HG03175 (cell line): Measurements from ENCODE around the gene ATL1.

ENCODE experiments used
- ATAC-seq: cut with Tn5 transposase; IDR thresholded peaks from one replicate; pipeline ENCODE4 v1.9.1; 2021; ENCODE audit warnings: mild to moderate bottlenecking, moderate library complexity; ENCODE audit not compliant: unreplicated experiment

ATL1 gene

GRCh38 chr14:50559990-50560930 is at the start of gene ATL1:
ATL1 (plus strand) TSS chr14:50560145; CDS start chr14:50560266, 121 bp downstream.
- no peak for ATAC-seq

DNA sequence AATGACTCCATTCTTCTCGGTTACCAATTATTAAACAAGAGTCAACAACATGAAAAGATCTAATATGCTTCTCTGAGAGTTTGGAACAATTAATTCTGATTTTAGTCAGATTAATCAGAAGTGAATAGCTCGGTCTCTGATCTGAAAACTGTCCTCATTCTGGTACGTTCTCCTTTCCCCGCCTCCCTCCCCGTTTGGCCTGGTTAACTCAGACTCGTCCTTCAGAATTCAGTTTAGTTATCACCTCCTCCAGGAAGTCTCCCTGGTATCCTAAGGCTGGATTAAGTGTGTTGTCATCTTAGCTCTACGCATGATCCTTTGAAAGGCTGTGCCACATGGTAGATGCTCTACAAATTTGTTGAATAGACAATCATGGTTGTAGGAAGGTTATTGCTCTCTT is 49.8 kb upstream of the ATL1 start:
- ATAC-seq = no peak

DNA sequence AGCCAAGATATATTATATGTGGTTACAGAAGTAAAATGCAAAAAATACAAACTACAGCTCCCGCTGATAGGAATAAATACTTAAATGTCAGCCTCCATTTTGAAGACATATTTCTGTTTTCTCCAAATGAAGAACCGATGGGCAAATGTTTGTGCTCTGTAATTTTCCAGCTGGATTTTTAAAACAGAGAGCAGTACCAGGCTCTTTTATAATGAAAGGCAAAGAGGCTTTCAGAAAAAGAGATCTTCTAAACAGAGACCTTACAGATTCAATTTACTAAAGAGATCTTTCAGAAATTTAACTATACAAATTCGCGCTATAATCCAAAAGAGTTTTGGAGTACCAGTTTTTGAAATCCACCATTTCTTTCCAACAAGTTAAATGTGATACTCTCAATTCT is 47.5 kb upstream of the ATL1 start:
- ATAC-seq = no peak

GRCh38 chr14:50516091-50516490 is 43.9 kb upstream of the ATL1 start:
- no peak for ATAC-seq

GRCh38 chr14:50520947-50521815 is 38.8 kb upstream of the ATL1 start:
- ATAC-seq = peak; percentile 70

- ATAC-seq = peak; percentile 55
Observed at GRCh38 chr14:50521912-50522341, 38.0 kb upstream of the ATL1 start.

DNA sequence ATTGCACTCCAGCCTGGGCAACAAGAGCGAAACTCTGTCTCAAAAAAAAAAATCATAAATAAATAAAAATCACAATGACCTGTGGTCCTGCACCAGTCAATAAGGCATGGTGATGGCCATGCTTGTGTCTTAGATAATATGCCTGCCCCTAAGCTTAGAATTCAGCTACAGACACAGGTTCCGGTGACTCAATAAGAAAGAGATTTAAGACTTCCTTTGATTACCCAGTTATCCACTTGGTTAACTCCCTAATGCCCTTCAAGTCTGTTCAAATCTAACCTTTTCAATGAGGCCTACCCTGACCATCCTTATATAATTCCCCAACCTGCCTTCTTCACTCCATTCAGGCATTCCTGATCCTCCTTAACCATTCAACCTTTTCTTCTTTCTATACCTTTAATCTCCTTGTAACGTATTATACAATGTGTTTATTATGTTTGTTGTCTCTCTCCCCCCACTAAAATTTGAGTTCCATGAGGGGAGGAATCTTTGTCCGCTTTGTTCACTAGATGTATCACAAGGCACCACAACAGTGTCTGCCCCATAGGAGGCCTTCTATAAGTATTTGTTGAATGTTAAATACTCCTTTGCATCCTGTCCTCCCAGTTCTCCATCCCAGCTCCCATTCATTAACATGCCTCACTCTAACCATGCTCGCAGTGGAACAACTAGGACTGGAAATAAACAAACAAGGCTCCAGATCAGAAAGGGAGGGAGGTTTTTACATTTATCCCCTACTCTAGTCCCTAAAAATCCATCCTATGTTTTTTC is 36.5 kb upstream of the ATL1 start:
- ATAC-seq = no peak

DNA sequence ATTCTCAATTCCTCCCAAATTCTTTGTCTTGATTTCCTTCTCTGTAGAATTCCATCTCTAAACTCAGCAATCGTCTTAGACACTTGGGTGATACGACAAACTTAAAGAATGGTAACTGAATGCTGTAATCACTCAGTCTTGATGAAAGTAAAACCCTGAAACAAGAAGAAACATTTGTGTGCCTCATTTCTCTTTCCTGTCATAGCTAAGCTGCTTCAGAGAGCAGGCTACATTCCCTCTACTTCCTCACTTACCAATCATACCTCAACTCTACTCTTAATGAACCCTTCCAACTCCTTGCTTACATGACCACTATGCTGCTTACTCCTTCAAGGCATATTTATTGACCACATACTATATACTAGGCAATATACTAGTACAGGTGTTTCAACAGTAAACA is 35.9 kb upstream of the ATL1 start:
- ATAC-seq = no peak

DNA sequence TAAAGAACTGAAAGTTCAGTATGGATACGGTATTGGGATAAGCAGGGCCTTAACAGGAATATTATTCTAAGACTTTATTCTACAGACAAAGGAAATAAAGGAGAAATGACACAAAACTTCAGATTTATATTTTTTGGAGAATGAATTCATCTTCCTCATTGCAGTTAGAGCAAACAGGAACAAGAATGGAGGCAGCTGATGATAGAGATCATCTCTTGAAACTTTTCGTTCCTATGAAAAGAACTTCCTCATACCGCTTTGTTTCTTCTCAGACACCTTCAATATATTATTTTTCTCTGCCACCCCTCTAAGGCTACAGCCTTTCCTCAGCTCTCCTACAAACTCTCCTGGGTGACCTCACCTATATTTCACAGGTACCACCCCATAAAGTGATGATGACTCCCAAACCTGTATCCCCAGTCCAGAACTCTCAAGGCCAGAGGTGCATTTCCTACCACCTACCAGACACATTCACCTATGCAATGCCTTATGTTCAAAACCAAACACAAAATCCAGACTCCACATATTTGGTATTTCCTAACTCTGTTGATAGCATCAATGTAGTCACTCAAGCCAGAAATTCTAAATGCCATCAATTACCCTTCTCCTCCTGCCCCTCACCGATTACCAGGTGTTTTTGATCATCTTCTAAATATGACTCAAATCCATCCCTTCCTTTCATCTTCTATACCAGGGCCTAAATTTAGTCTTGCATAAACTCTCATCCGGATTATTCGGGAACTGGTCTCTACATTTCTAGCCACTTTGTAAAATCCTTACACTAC is 35.0 kb upstream of the ATL1 start:
- no peak for ATAC-seq

DNA sequence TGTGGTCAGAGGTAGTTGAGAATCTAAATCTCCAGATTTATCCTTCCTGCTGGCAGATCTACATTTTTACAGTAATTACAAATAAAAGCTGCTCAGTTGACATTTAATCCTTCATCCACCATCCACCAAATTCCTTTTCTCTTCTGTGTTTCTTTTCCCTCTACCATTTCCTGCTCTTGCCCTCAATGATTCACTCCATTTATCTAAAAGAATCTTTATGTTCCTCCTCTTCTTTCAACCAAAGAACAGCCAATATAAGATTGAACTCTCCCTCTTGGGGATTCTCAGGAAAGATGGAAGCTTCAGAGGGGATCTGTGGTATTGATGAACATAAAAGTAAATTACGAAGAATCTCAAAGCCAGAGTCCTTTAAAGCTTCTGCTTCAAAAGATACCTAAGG is 31.9 kb upstream of the ATL1 start:
- no peak for ATAC-seq

- ATAC-seq = no peak
Observed at GRCh38 chr14:50529288-50530179, 30.4 kb upstream of the ATL1 start.

- no peak for ATAC-seq
Observed at GRCh38 chr14:50530358-50530757, 29.6 kb upstream of the ATL1 start.

- ATAC-seq = no peak
Observed at GRCh38 chr14:50530794-50531365, 29.1 kb upstream of the ATL1 start.

DNA sequence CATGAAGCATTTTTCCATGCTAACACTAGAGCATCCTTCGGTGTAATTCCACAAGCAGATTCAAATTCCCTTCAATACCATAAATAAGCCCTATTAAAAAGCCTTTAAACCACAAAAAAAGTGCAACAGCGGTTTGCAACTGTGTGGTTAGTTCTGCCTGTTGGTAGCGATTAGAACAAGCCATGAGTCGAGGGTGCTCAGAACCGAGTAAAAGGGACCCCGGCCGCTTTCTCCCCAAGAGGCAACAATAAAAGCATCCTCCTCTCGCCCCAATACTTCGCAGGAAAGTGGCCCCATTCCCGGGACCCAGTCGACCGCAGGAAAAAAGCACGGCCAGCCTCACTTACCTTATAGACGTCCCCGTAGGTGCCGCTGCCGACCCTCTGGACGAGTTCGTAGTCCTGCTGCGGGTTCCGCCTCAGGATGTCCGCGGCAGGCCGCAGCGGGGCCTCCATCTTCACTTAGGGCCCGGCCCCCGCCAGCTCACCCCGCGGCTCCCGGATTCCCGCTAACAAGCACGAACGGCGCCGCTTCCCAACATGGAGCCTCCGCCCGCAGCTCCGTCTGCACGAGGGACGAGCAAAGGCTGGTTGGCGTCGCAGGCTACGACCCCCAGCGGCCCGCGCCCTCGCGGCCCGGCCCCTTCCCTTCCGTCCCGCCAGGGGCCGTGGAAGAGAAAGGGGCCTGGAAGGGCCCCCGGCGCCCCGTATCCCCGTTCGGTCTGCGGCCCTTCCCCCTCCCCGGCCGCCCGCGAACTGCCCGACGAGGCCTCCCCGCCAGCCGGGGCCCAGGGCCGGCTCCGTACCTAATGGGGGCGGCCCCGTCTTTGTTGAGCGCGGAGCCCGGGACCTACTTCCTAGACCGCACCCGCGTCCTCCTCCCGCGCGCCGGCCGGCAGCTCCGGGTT is 28.1 kb upstream of the ATL1 start:
- ATAC-seq = peak; percentile 20

DNA sequence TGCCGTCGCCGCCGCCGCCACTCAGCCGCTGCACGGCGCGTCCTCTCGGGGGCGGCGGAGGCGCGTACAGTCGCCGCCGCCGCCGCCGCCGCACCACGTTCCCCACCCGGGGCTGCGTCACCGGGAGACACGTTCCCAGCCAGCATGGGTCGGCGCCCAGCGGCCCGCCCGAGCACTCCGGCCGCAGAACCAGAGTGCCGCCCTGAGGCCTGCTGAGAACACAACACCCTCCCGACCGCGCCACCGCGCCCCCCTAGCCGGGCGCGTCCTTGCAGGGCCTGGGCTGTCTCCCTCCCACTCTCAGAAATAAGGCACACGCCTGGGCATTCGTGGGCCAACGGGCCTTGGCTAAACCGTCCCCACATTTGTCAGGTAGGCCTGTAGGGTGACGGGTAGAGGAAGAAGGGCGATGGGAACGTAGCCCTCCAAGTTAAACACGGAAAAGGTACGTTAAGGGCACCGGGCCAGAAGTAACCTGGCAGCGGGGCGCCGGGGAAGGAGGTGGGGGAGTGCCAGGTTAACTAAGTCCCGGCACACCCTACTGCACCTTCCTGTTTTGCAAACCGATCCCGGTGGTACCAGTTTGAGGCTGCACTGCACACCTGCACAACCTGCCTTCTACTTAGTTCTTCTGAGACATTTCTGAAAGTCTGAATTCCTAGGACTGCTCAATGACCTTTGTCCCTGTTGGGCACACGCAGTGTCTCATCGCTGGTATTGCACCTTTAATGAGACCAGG is 27.3 kb upstream of the ATL1 start, which contains the start of gene MAP4K5:
MAP4K5 (minus strand) TSS at position 68 of the 739 bp plus-strand sequence. CDS start 520 bp downstream, outside the sequence.
- ATAC-seq = peak; percentile 94

DNA sequence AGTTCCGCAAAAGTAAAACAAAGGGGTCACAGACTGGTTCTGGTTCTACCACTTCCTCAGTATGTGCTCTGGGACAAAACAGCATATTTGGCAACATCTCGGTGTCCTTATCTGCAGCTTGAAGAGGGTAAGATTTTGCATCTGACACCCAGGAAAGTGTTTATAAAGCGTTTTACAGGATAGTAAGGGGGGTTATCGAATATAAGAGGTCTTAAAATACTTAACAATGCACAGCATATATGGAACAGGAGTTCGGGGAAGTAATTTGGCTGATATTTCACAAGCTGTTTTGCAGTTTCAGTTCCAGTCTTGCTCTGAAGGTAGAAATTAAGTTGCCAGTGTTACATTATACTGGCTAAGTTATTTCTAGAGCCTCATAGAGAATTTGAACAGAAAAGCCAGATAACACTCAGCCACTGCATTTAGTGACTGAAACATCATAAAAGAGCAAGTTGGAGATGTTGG is 26.7 kb upstream of the ATL1 start:
- ATAC-seq = peak; percentile 41

GRCh38 chr14:50533806-50534205 is 26.1 kb upstream of the ATL1 start:
- ATAC-seq = no peak
